HEK293 (cell line): Measurements from ENCODE around the gene GMPR2.

Experiments
- REPIN1 ChIP-seq: fragments of 450-650 bp; formaldehyde crosslinking; IDR thresholded peaks from 2 replicates; pipeline ENCODE4 v1.5.1; 2017; ENCODE audit warnings: missing biosample characterization, missing genetic modification characterization, low read depth
- ZBTB7A ChIP-seq: fragments of 450-650 bp; formaldehyde crosslinking; IDR thresholded peaks from 2 replicates; pipeline ENCODE4 v1.5.1; 2016; ENCODE audit warnings: low read depth, missing biosample characterization, missing genetic modification characterization
- ZFP37 ChIP-seq: fragments of 450-650 bp; formaldehyde crosslinking; IDR thresholded peaks from 2 replicates; pipeline ENCODE4 v1.5.1; 2016; ENCODE audit warnings: missing biosample characterization, missing genetic modification characterization
- ZNF121 ChIP-seq: fragments of 450-650 bp; formaldehyde crosslinking; IDR thresholded peaks from 2 replicates; pipeline ENCODE4 v1.5.1; 2016; ENCODE audit warnings: missing biosample characterization, missing genetic modification characterization
- ZNF292 ChIP-seq: fragments of 450-650 bp; formaldehyde crosslinking; IDR thresholded peaks from 2 replicates; pipeline ENCODE4 v1.5.1; 2016; ENCODE audit warnings: low read depth, missing biosample characterization, missing genetic modification characterization, borderline replicate concordance
- ZNF514 ChIP-seq: fragments of 450-650 bp; formaldehyde crosslinking; IDR thresholded peaks from 2 replicates; pipeline ENCODE4 v1.5.1; 2016; ENCODE audit warnings: missing biosample characterization, missing genetic modification characterization
- ZNF558 ChIP-seq: fragments of 450-650 bp; formaldehyde crosslinking; IDR thresholded peaks from 2 replicates; pipeline ENCODE4 v1.5.1; 2016; ENCODE audit warnings: missing biosample characterization, missing genetic modification characterization
- ZNF639 ChIP-seq: fragments of 450-650 bp; formaldehyde crosslinking; IDR thresholded peaks from 2 replicates; pipeline ENCODE4 v1.5.1; 2016; ENCODE audit warnings: missing biosample characterization, missing genetic modification characterization
- ZNF776 ChIP-seq: fragments of 450-650 bp; formaldehyde crosslinking; IDR thresholded peaks from 2 replicates; pipeline ENCODE4 v1.5.0; 2017; ENCODE audit warnings: missing biosample characterization, missing genetic modification characterization, borderline replicate concordance
- TF ChIP-seq, protein P1 (sequence below): fragments of 450-650 bp; formaldehyde crosslinking; IDR thresholded peaks from 2 replicates; pipeline ENCODE4 v1.5.1; 2016; ENCODE audit warnings: missing biosample characterization, missing genetic modification characterization
- TF ChIP-seq, protein P2 (sequence below): fragments of 450-650 bp; formaldehyde crosslinking; IDR thresholded peaks from 2 replicates; pipeline ENCODE4 v1.5.1; 2016; ENCODE audit warnings: missing biosample characterization, missing genetic modification characterization, low read depth

- TF ChIP-seq ZFP37 (no peak), ZNF292 (tag by site-specific recombination) (no peak), REPIN1 (tag by site-specific recombination) (no peak), ZNF121 (tag by site-specific recombination) (no peak), ZNF776 (tag by site-specific recombination) (no peak), ZBTB7A (tag by site-specific recombination) (no peak), ZNF639 (tag by site-specific recombination) (no peak), ZNF514 (tag by site-specific recombination) (no peak), ZNF558 (tag by site-specific recombination) (no peak)
- TF ChIP-seq, protein P1, sequence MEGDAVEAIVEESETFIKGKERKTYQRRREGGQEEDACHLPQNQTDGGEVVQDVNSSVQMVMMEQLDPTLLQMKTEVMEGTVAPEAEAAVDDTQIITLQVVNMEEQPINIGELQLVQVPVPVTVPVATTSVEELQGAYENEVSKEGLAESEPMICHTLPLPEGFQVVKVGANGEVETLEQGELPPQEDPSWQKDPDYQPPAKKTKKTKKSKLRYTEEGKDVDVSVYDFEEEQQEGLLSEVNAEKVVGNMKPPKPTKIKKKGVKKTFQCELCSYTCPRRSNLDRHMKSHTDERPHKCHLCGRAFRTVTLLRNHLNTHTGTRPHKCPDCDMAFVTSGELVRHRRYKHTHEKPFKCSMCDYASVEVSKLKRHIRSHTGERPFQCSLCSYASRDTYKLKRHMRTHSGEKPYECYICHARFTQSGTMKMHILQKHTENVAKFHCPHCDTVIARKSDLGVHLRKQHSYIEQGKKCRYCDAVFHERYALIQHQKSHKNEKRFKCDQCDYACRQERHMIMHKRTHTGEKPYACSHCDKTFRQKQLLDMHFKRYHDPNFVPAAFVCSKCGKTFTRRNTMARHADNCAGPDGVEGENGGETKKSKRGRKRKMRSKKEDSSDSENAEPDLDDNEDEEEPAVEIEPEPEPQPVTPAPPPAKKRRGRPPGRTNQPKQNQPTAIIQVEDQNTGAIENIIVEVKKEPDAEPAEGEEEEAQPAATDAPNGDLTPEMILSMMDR (tag by site-specific recombination), result no peak
- TF ChIP-seq, protein P2, sequence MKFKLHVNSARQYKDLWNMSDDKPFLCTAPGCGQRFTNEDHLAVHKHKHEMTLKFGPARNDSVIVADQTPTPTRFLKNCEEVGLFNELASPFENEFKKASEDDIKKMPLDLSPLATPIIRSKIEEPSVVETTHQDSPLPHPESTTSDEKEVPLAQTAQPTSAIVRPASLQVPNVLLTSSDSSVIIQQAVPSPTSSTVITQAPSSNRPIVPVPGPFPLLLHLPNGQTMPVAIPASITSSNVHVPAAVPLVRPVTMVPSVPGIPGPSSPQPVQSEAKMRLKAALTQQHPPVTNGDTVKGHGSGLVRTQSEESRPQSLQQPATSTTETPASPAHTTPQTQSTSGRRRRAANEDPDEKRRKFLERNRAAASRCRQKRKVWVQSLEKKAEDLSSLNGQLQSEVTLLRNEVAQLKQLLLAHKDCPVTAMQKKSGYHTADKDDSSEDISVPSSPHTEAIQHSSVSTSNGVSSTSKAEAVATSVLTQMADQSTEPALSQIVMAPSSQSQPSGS (tag by site-specific recombination), result no peak
Measured at GRCh38 chr14:24250354-24250753, 17.6 kb downstream of the GMPR2 start.
